A673 (cell line): ENCODE data around the gene NRDE2. TPM values are rescaled to one million over a fixed set of nuclear protein-coding genes. Genes with fewer than 3 reads are reported as not detected.

Experiments
- BruUV-seq: library from RNA; stranded (reverse); fragments of 400-500 nt; replicated peaks from 2 replicates; lab custom pipeline; 2021; lab: Mats Ljungman, UMichigan
- CTCF ChIA-PET: fragments of 300-600 bp; sonication (Branson Sonifier 250); formaldehyde crosslinking; loops from one replicate; lab custom pipeline; 2022; ENCODE audit warnings: antibody characterized with exemption; lab: Charles Lee
- POLR2A ChIA-PET: fragments of 300-600 bp; sonication (Branson Sonifier 250); formaldehyde crosslinking; loops from one replicate; lab custom pipeline; 2022; ENCODE audit warnings: antibody characterized with exemption; ENCODE audit not compliant: low non-redundant PET; lab: Charles Lee
- DNase-seq: peaks from one replicate; pipeline ENCODE4 v3.0.0-alpha.2; 2015; ENCODE audit warnings: low spot score
- H3K27ac ChIP-seq: fragments of 200-600 bp; sonication (generic); 2 replicates; pipeline ENCODE4 v1.5.1; 2016; ENCODE audit warnings: mixed run types, low read depth, mild to moderate bottlenecking, mixed read lengths, antibody characterized with exemption, low read length; ENCODE audit not compliant: poor library complexity, severe bottlenecking
- H3K27me3 ChIP-seq: fragments of 200-600 bp; sonication (generic); replicated peaks from 2 replicates; pipeline ENCODE4 v1.6.1; 2017; ENCODE audit warnings: mixed run types, low read depth, mild to moderate bottlenecking, mixed read lengths, antibody characterized with exemption, low read length; ENCODE audit not compliant: insufficient read depth, poor library complexity
- H3K36me3 ChIP-seq: fragments of 200-600 bp; sonication (generic); 2 replicates; pipeline ENCODE4 v1.6.1; 2016; ENCODE audit warnings: mixed run types, mild to moderate bottlenecking, mixed read lengths, antibody characterized with exemption, low read length; ENCODE audit not compliant: insufficient read depth, poor library complexity, severe bottlenecking
- H3K4me1 ChIP-seq: fragments of 200-600 bp; sonication (generic); 2 replicates; pipeline ENCODE4 v1.6.1; 2017; ENCODE audit warnings: mixed run types, mild to moderate bottlenecking, mixed read lengths, antibody characterized with exemption, low read length; ENCODE audit not compliant: insufficient read depth, poor library complexity, severe bottlenecking
- H3K4me3 ChIP-seq: fragments of 200-600 bp; sonication (generic); 2 replicates; pipeline ENCODE4 v1.5.1; 2016; ENCODE audit warnings: low read depth, mixed run types, mild to moderate bottlenecking, mixed read lengths, low read length; ENCODE audit not compliant: poor library complexity, severe bottlenecking
- H3K9me3 ChIP-seq: fragments of 200-600 bp; sonication (generic); 2 replicates; pipeline ENCODE4 v1.6.1; 2016; ENCODE audit warnings: mixed run types, low read depth, mild to moderate bottlenecking, mixed read lengths, antibody characterized with exemption, low read length; ENCODE audit not compliant: poor library complexity, severe bottlenecking
- EZH2 ChIP-seq: fragments of 200-600 bp; sonication (generic); IDR thresholded peaks from 2 replicates; pipeline ENCODE4 v1.6.1; 2017; ENCODE audit warnings: borderline replicate concordance, low read depth, mild to moderate bottlenecking, mixed read lengths, antibody characterized with exemption, low read length; ENCODE audit not compliant: poor library complexity, severe bottlenecking
- intact Hi-C: fragments of 100-400 bp; cut with micrococcal nuclease; formaldehyde crosslinking; loops from one replicate; pipeline ENCODE4 v1.10.0; 2022; ENCODE audit not compliant: unreplicated experiment
- total RNA-seq: library from RNA; stranded (reverse); gene quantifications from 2 replicates; pipeline ENCODE4 v1.2.3, GENCODE V29; 2021
- TF ChIP-seq, protein P1 (sequence below): fragments of 300-800, 200-600 bp; sonication (generic); conservative IDR thresholded peaks from 2 replicates; pipeline ENCODE4 v1.5.1; 2017; ENCODE audit warnings: low read depth, mild to moderate bottlenecking, antibody characterized with exemption, low read length, moderate library complexity, mixed read lengths

The NRDE2 gene
- total RNA-seq, 1 experiment from 2014 or later, result 19.7 TPM

GRCh38 chr14:90293766-90294730, 37.7 kb downstream of the NRDE2 start:
- Histone ChIP-seq H3K36me3 (peaks cover 13% of the 10 kb centered on the region), H3K4me1 (no peaks in the 10 kb centered on the region), H3K27ac (no peak overlapping the region), H3K9me3 (no peaks in the 10 kb centered on the region), H3K27me3 (no peaks in the 10 kb centered on the region), H3K4me3 (no peak overlapping the region)
- no peak for TF ChIP-seq EZH2
- TF ChIP-seq, protein P1, sequence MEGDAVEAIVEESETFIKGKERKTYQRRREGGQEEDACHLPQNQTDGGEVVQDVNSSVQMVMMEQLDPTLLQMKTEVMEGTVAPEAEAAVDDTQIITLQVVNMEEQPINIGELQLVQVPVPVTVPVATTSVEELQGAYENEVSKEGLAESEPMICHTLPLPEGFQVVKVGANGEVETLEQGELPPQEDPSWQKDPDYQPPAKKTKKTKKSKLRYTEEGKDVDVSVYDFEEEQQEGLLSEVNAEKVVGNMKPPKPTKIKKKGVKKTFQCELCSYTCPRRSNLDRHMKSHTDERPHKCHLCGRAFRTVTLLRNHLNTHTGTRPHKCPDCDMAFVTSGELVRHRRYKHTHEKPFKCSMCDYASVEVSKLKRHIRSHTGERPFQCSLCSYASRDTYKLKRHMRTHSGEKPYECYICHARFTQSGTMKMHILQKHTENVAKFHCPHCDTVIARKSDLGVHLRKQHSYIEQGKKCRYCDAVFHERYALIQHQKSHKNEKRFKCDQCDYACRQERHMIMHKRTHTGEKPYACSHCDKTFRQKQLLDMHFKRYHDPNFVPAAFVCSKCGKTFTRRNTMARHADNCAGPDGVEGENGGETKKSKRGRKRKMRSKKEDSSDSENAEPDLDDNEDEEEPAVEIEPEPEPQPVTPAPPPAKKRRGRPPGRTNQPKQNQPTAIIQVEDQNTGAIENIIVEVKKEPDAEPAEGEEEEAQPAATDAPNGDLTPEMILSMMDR, result no peak
- no peak for DNase-seq
- CTCF ChIA-PET, result no interaction called here
- intact Hi-C loops, result no loop called here
- BruUV-seq, result no TSS peak
- POLR2A ChIA-PET, result no interaction called here

DNA sequence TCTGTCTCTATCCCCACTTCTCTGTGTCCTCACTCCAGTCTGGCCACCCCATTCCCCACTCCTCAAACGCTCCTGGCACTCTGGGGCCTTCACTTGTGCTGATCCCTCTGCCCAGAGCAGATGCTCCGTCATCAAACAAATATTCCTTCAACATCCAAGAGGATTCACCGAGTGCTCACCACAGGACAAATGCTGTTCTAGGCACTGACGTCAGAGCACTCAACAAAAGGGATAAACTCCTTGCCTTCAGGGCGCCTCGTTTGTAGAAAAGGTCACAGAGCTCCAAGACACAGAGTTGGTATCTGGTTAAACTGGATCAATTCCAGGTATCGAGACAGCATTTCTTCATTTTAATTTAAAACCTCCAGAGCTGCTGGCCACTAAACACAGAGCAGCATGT, 40.0 kb downstream of the NRDE2 start:
- Histone ChIP-seq H3K9me3 (no peaks in the 10 kb centered on the region), H3K4me1 (no peaks in the 10 kb centered on the region), H3K27ac (no peak overlapping the region), H3K36me3 (peaks cover 23% of the 10 kb centered on the region), H3K27me3 (no peaks in the 10 kb centered on the region), H3K4me3 (no peak overlapping the region)
- no peak for TF ChIP-seq EZH2
- TF ChIP-seq, protein P1, result no peak
- BruUV-seq, result no TSS peak
- DNase-seq, result no peak
- ChIA-PET POLR2A (no interaction called here), CTCF (no interaction called here)
- intact Hi-C loops, result no loop called here

- no peaks in the 10 kb centered on the region for H3K9me3 ChIP-seq
- H3K27ac ChIP-seq, result no peak overlapping the region
- H3K36me3 ChIP-seq, result peaks cover 23% of the 10 kb centered on the region
- ChIA-PET CTCF (no interaction called here), POLR2A (interaction anchor here (0.6 kb wide), 1 partner anchor 379 kb away, joined by 3 read pairs; no protein-coding TSS in a partner anchor)
- H3K4me3 ChIP-seq, result no peak overlapping the region
- DNase-seq, result no peak
- no peak for TF ChIP-seq EZH2
- TF ChIP-seq, protein P1, result no peak
- no peaks in the 10 kb centered on the region for H3K4me1 ChIP-seq
- intact Hi-C loops, result no loop called here
- BruUV-seq, result no TSS peak
- no peaks in the 10 kb centered on the region for H3K27me3 ChIP-seq
These were observed 41.3 kb downstream of the NRDE2 start for GRCh38 chr14:90290337-90291011.
